K562 (cell line): ENCODE data around the gene NCOR2. TPM values are rescaled to one million over a fixed set of nuclear protein-coding genes. Genes with fewer than 3 reads are reported as not detected.

ENCODE experiments used
- ATAC-seq: fragments of 200-7000 bp; cut with Tn5 transposase; 3 replicates; pipeline ENCODE4 v1.9.1; 2020; ENCODE audit warnings: moderate library complexity
- BruUV-seq: library from RNA; stranded (reverse); fragments of 400-500 nt; replicated peaks from 2 replicates; lab custom pipeline; 2021; lab: Mats Ljungman, UMichigan
- CTCF ChIA-PET: fragments of 300-600 bp; formaldehyde crosslinking; extraction: SDS; loops from one replicate; lab custom pipeline; 2021; ENCODE audit warnings: low intra/inter-chr PET ratio; lab: Yijun Ruan, JAX
- POLR2A ChIA-PET: fragments of 300-600, 350-650 bp; sonication (Branson Sonifier 250); formaldehyde crosslinking; extraction: SDS; loops from one replicate; lab custom pipeline; 2021; ENCODE audit warnings: antibody characterized with exemption, inconsistent platforms; lab: Yijun Ruan, JAX
- DNase-seq, 4 experiments: peaks; one replicate each; pipeline versions ENCODE4 v3.0.0 to v3.0.0-alpha.2; 2011 to 2018; ENCODE audit warnings: low spot score in 3 of 4, mixed read lengths in 3 of 4; ENCODE audit errors: extremely low read depth in 1 of 4
- FAIRE-seq: peaks from 2 replicates; lab custom pipeline; 2011; peaks lifted over from hg19 to GRCh38; lab: Jason Lieb, UNC
- H2AFZ ChIP-seq: 2 replicates; pipeline ENCODE4 v1.6.0; 2011; ENCODE audit warnings: low read depth, low read length, control low read depth, inconsistent platforms
- H3K27ac ChIP-seq: fragments of 200-600 bp; 3 replicates; pipeline ENCODE4 v1.8.0; 2011; ENCODE audit warnings: low read depth, mild to moderate bottlenecking, control low read depth, inconsistent platforms, low read length, moderate library complexity, mixed read lengths; ENCODE audit errors: extremely low read depth
- H3K27me3 ChIP-seq, 2 experiments: fragments of 300-600 bp in 1 of 2; 2 replicates in 1 of 2; 3 replicates in 1 of 2; pipeline versions ENCODE4 v1.6.0 to v1.8.0; 2011; ENCODE audit warnings: inconsistent platforms in 2 of 2, low read length in 2 of 2, mild to moderate bottlenecking in 1 of 2, mixed read lengths in 1 of 2, moderate library complexity in 1 of 2; ENCODE audit not compliant: control insufficient read depth in 2 of 2, insufficient read depth in 2 of 2
- H3K36me3 ChIP-seq: fragments of 300-600 bp; 3 replicates; pipeline ENCODE4 v1.8.0; 2011; ENCODE audit warnings: mild to moderate bottlenecking, low read length, inconsistent platforms; ENCODE audit not compliant: control insufficient read depth, insufficient read depth
- H3K4me1 ChIP-seq, 2 experiments: fragments of 200-600 bp in 1 of 2; replicated peaks in 1 of 2; 2 replicates in 1 of 2; 3 replicates in 1 of 2; pipeline versions ENCODE4 v1.5.1 to v1.8.0; 2011; ENCODE audit warnings: inconsistent platforms in 2 of 2, low read length in 2 of 2, mild to moderate bottlenecking in 1 of 2, mixed read lengths in 1 of 2, moderate library complexity in 1 of 2; ENCODE audit not compliant: control insufficient read depth in 2 of 2, insufficient read depth in 2 of 2
- H3K4me2 ChIP-seq: 2 replicates; pipeline ENCODE4 v1.6.1; 2011; ENCODE audit warnings: low read length, control low read depth, inconsistent platforms, mixed read lengths; ENCODE audit not compliant: insufficient read depth
- H3K4me3 ChIP-seq: fragments of 200-600 bp; sonication (generic), shearing (Covaris generic); 2 replicates; pipeline ENCODE4 v1.5.1; 2016; ENCODE audit warnings: control low read depth, inconsistent platforms
- H3K79me2 ChIP-seq: fragments of 200-600 bp; 3 replicates; pipeline ENCODE4 v1.8.0; 2011; ENCODE audit warnings: low read length, inconsistent platforms; ENCODE audit not compliant: control insufficient read depth, insufficient read depth
- H3K9ac ChIP-seq, 2 experiments: 2 replicates each; pipeline versions ENCODE4 v1.6.0 to v1.6.1; 2011; ENCODE audit warnings: low read depth in 2 of 2, low read length in 2 of 2, control low read depth in 1 of 2, inconsistent platforms in 1 of 2, mild to moderate bottlenecking in 1 of 2, mixed read lengths in 1 of 2; ENCODE audit not compliant: insufficient read depth in 1 of 2
- H3K9me1 ChIP-seq: one replicate; pipeline ENCODE4 v1.6.0; 2011; ENCODE audit warnings: inconsistent platforms, mild to moderate bottlenecking, low read length, moderate library complexity; ENCODE audit not compliant: control insufficient read depth, insufficient read depth
- H3K9me3 ChIP-seq: replicated peaks from 2 replicates; pipeline ENCODE4 v1.5.1; 2011; ENCODE audit warnings: low read depth, low read length, inconsistent platforms; ENCODE audit not compliant: control insufficient read depth, insufficient read depth
- H4K20me1 ChIP-seq: replicated peaks from 2 replicates; pipeline ENCODE4 v1.6.1; 2011; ENCODE audit warnings: low read length, inconsistent platforms, mixed read lengths; ENCODE audit not compliant: control insufficient read depth, insufficient read depth
- BRD9 ChIP-seq: fragments of 450-650 bp; IDR thresholded peaks from 2 replicates; pipeline ENCODE4 v1.6.1; 2018; ENCODE audit warnings: low read depth; ENCODE audit not compliant: partially characterized antibody
- PHB2 ChIP-seq: fragments of 450-650 bp; IDR thresholded peaks from 2 replicates; pipeline ENCODE4 v1.6.1; 2017; ENCODE audit warnings: low read depth
- POLR2G ChIP-seq: fragments of 200-400 bp; formaldehyde crosslinking; IDR thresholded peaks from 2 replicates; pipeline ENCODE4 v1.6.1; 2017; ENCODE audit warnings: low read depth, mild to moderate bottlenecking, antibody characterized with exemption, low read length, moderate library complexity
- STAT5A ChIP-seq: IDR thresholded peaks from 2 replicates; pipeline ENCODE4 v1.6.1; 2012; ENCODE audit warnings: low read length, inconsistent platforms, borderline replicate concordance
- ZBTB33 ChIP-seq: sonication (generic); formaldehyde crosslinking; IDR thresholded peaks from 2 replicates; pipeline ENCODE4 v1.8.1; 2023; ENCODE audit warnings: mild to moderate bottlenecking, missing genetic modification reagents
- WGBS: fragments of 100-300 bp; shearing (Covaris generic); methylation state at CpG from one replicate; pipeline ENCODE4 v1.1.6; 2016; ENCODE audit warnings: low coverage, mixed read lengths; ENCODE audit not compliant: insufficient coverage; ENCODE audit errors: missing lambda C conversion rate; 5-methylcytosine and 5-hydroxymethylcytosine counted together
- in situ Hi-C: fragments of 300-500 bp; cut with MboI; formaldehyde crosslinking; loops from 4 replicates; pipeline ENCODE4 v1.15.0; 2018; ENCODE audit warnings: inconsistent platforms, mixed read lengths
- intact Hi-C: fragments of 100-400 bp; cut with micrococcal nuclease; formaldehyde crosslinking; loops from 2 replicates; pipeline ENCODE4 v1.14.2; 2022
- polyA plus RNA-seq, 8 experiments: library from polyadenylated mRNA; depleted of rRNA in 4 of 8; stranded (reverse) in 5 of 8; unstranded in 3 of 8; fragments of >200 nt; fragmentation: Nextera tagmentation in 2 of 8; fragmentation: Illumina TruSeq in 1 of 8; extraction: Ambion mirVana in 2 of 8; extraction: Trizol in 1 of 8; gene quantifications; 2 replicates each; pipeline versions ENCODE4 v1.2.1 to v1.2.3, GENCODE V29; 2011 to 2014; ENCODE audit warnings: inconsistent platforms in 1 of 8, missing spikeins in 1 of 8
- total RNA-seq, 7 experiments: library from RNA; depleted of rRNA in 6 of 7; stranded (reverse); fragments of >200 nt in 6 of 7; fragmentation: Illumina TruSeq in 2 of 7; extraction: Trizol in 2 of 7; gene quantifications; 2 replicates each; pipeline versions ENCODE4 v1.2.1 to v1.2.3, GENCODE V29; 2011 to 2021; ENCODE audit warnings: low replicate concordance in 1 of 7
- TF ChIP-seq, protein P1 (sequence below), 2 experiments: fragments of 250-450 bp in 1 of 2; fragments of 450-650 bp in 1 of 2; sonication (Bioruptor Pico) in 1 of 2; IDR thresholded peaks; 2 replicates each; pipeline versions ENCODE4 v1.6.1 to v1.8.0; 2016 to 2021; ENCODE audit warnings: mild to moderate bottlenecking in 2 of 2, moderate library complexity in 2 of 2, missing compliant biosample characterization in 1 of 2, missing genetic modification characterization in 1 of 2

The NCOR2 gene
- total and polyA plus RNA-seq, 9 of the 15 experiments (the other 6 are each of a cell fraction or from before 2014, with no cell fraction given) = 0.18 to 126 (median 8.4) TPM

- peak; percentile 78 for TF ChIP-seq ZBTB33 (CRISPR knock-in tag)
- TF ChIP-seq, protein P1, sequence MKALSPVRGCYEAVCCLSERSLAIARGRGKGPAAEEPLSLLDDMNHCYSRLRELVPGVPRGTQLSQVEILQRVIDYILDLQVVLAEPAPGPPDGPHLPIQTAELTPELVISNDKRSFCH (CRISPR knock-in tag; IDR thresholded peaks at IDR 0.05) = no peak
- TF ChIP-seq, protein P1 (tag; IDR thresholded peaks at IDR 0.05) = no peak
- no peak for TF ChIP-seq STAT5A
- TF ChIP-seq BRD9 = peak; percentile 98
Observed at GRCh38 chr12:124554429-124555029, 12.9 kb downstream of the NCOR2 start (continued).

DNA sequence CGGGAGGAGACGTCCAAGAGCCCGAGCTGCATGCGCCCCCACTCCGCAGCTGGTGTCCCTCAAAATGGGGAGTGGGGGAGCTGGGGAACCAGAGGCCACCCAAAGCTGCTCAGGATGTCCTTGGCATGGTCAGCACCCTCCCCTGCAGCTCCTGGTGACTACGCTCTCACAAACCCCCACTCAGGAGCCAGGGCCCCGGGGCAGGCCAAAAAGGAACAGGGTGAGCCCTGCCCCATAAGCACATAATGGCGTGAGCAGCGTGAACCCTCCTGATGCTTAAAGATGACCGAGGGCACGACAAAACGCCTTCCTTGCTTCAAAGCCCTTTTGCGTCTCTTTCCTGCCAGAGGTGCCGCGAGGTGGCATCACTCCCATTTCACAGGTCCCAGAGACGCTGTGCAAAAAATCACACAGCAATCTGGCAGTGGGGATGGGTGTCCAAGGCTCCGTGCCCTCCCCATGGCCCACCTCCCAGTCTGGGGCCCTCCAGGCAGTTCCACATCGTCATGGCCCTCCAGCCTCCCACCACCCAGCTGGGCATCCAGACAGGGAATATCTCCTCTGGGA is 13.5 kb downstream of the NCOR2 start:
- in situ Hi-C loops = no loop called here
- Histone ChIP-seq H2AFZ (no peak overlapping the region), H3K4me2 (no peak overlapping the region), H3K9ac (no peak overlapping the region), H3K9me1 (no peaks in the 10 kb centered on the region), H3K9me3 (no peaks in the 10 kb centered on the region), H3K36me3 (peaks cover 1% of the 10 kb centered on the region; the same call in 1 of the 3 replicates), H3K4me3 (no peak overlapping the region), H3K27ac (no peak overlapping the region), H4K20me1 (peaks cover 44% of the 10 kb centered on the region), H3K27me3 (no peaks in the 10 kb centered on the region), H3K4me1 (peaks cover 39 to 84% of the 10 kb centered on the region in 2 experiments), H3K79me2 (peaks cover 98% of the 10 kb centered on the region)
- intact Hi-C loops = loop anchor here (5.0 kb wide), 1 partner anchor 47 kb away; no protein-coding TSS in a partner anchor
- no peak for ATAC-seq
- DNase-seq = no peak
- ChIA-PET CTCF (no interaction called here), POLR2A (interaction anchor here (0.6 to 3.0 kb wide), 4 partner anchors 8 to 119 kb away, joined by 3 to 15 read pairs (median 4); no protein-coding TSS in a partner anchor)
- BruUV-seq = no TSS peak
- TF ChIP-seq POLR2G (0 out of 2 replicates have a peak, but pooled peaks have one; percentile 25), PHB2 (no peak)
- WGBS = 94% methylated on average over 12 of the region's 18 CpGs
- no peak for FAIRE-seq
